Keratinocyte (primary cell): ENCODE data around the gene HSD17B13.

Experiments used
- EZH2 ChIP-seq: IDR thresholded peaks from one replicate; pipeline ENCODE4 v1.6.1; 2012; ENCODE audit warnings: inconsistent platforms, mild to moderate bottlenecking, low read length, moderate library complexity
- TF ChIP-seq, protein P1 (sequence below), 3 experiments: IDR thresholded peaks in 1 of 3; conservative IDR thresholded peaks in 1 of 3; optimal IDR thresholded peaks in 1 of 3; 2 replicates in 2 of 3; 3 replicates in 1 of 3; pipeline versions ENCODE3 to v1.5.1; 2011; ENCODE audit warnings: low read length in 3 of 3, mild to moderate bottlenecking in 3 of 3, moderate library complexity in 2 of 3, control low read depth in 1 of 3, inconsistent platforms in 1 of 3; ENCODE audit not compliant: insufficient read depth in 2 of 3; ENCODE audit errors: extremely low read depth in 1 of 3

DNA sequence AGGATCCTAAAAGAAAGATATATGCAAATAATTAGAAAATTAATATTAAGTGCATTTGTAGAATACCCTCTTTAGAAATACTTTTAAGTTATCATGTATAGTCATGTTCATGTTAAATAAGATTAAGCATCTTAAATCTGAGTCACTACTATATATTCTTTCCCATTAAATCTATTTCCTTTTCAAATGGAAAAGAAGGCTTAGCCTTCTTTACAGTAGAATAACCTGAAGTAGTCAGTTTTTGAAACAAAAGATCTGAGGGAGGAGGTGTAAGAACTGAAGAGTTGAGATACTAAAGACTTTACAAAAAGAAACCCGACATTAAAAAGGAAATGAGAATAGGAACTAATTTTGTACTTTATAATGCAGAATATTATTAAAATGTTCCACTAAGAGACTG is 14.7 kb upstream of the HSD17B13 start:
- TF ChIP-seq, protein P1, sequence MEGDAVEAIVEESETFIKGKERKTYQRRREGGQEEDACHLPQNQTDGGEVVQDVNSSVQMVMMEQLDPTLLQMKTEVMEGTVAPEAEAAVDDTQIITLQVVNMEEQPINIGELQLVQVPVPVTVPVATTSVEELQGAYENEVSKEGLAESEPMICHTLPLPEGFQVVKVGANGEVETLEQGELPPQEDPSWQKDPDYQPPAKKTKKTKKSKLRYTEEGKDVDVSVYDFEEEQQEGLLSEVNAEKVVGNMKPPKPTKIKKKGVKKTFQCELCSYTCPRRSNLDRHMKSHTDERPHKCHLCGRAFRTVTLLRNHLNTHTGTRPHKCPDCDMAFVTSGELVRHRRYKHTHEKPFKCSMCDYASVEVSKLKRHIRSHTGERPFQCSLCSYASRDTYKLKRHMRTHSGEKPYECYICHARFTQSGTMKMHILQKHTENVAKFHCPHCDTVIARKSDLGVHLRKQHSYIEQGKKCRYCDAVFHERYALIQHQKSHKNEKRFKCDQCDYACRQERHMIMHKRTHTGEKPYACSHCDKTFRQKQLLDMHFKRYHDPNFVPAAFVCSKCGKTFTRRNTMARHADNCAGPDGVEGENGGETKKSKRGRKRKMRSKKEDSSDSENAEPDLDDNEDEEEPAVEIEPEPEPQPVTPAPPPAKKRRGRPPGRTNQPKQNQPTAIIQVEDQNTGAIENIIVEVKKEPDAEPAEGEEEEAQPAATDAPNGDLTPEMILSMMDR (optimal IDR thresholded peaks at IDR 0.05 in 1 of 3, IDR thresholded peaks at IDR 0.05 in 1 of 3, conservative IDR thresholded peaks at IDR 0.05 in 1 of 3; ENCODE audit: extremely low read depth in 1 of 3, insufficient read depth in 2 of 3, low read length in 3 of 3), result no peak
- no peak for TF ChIP-seq EZH2
